GM12878 (cell line): Measurements from ENCODE around the gene KRR1.

Source experiments
- BHLHE40 ChIP-seq, 2 experiments: fragments of 450-650 bp in 1 of 2; IDR thresholded peaks; 2 replicates each; pipeline ENCODE4 v1.6.1; 2011 to 2017; ENCODE audit warnings: low read depth in 2 of 2, borderline replicate concordance in 1 of 2, improper control_type of control experiment in 1 of 2, low read length in 1 of 2, mild to moderate bottlenecking in 1 of 2
- EP300 ChIP-seq, 2 experiments: fragments of 150-350 bp in 1 of 2; IDR thresholded peaks; 2 replicates each; pipeline ENCODE4 v1.6.1; 2011 to 2012; ENCODE audit warnings: low read depth in 2 of 2, low read length in 2 of 2, borderline replicate concordance in 1 of 2, improper control_type of control experiment in 1 of 2, inconsistent platforms in 1 of 2; ENCODE audit not compliant: control insufficient read depth in 1 of 2
- EZH2 ChIP-seq: IDR thresholded peaks from 2 replicates; pipeline ENCODE4 v1.6.1; 2012; ENCODE audit warnings: low read depth, mild to moderate bottlenecking, control low read depth, inconsistent platforms, low read length, borderline replicate concordance; ENCODE audit not compliant: control insufficient read depth
- POLR2A ChIP-seq: IDR thresholded peaks from 2 replicates; pipeline ENCODE4 v1.6.1; 2011; ENCODE audit warnings: low read depth, mild to moderate bottlenecking, low read length
- TAF1 ChIP-seq: IDR thresholded peaks from 2 replicates; pipeline ENCODE4 v1.6.1; 2011; ENCODE audit warnings: mild to moderate bottlenecking, low read depth, low read length, borderline replicate concordance
- ZNF24 ChIP-seq: fragments of 450-650 bp; IDR thresholded peaks from 2 replicates; pipeline ENCODE4 v1.6.1; 2017; ENCODE audit warnings: antibody characterized with exemption, mild to moderate bottlenecking
- TF ChIP-seq, protein P1 (sequence below), 3 experiments: IDR thresholded peaks in 2 of 3; conservative IDR thresholded peaks in 1 of 3; 2 replicates each; pipeline ENCODE4 v1.5.1; 2011; ENCODE audit warnings: low read depth in 3 of 3, low read length in 3 of 3, mild to moderate bottlenecking in 3 of 3, control low read depth in 2 of 3, moderate library complexity in 2 of 3, inconsistent platforms in 1 of 3, mixed read lengths in 1 of 3; ENCODE audit not compliant: control insufficient read depth in 2 of 3, insufficient read depth in 1 of 3; ENCODE audit errors: extremely low read depth in 1 of 3
- TF ChIP-seq, protein P2 (sequence below): fragments of 450-650 bp; formaldehyde crosslinking; IDR thresholded peaks from 2 replicates; pipeline ENCODE4 v1.4.0; 2020; ENCODE audit warnings: mild to moderate bottlenecking, moderate library complexity
- TF ChIP-seq, protein P3 (sequence below): IDR thresholded peaks from 2 replicates; pipeline ENCODE4 v1.6.1; 2012; ENCODE audit warnings: mild to moderate bottlenecking, low read depth, low read length
- TF ChIP-seq, protein P4 (sequence below): fragments of 450-650 bp; IDR thresholded peaks from 2 replicates; pipeline ENCODE4 v1.6.1; 2018; ENCODE audit warnings: mild to moderate bottlenecking, low read depth, moderate library complexity; ENCODE audit not compliant: partially characterized antibody
- TF ChIP-seq, protein P5 (sequence below): fragments of 450-650 bp; IDR thresholded peaks from 2 replicates; pipeline ENCODE4 v1.6.1; 2017; ENCODE audit warnings: mild to moderate bottlenecking, moderate library complexity

DNA sequence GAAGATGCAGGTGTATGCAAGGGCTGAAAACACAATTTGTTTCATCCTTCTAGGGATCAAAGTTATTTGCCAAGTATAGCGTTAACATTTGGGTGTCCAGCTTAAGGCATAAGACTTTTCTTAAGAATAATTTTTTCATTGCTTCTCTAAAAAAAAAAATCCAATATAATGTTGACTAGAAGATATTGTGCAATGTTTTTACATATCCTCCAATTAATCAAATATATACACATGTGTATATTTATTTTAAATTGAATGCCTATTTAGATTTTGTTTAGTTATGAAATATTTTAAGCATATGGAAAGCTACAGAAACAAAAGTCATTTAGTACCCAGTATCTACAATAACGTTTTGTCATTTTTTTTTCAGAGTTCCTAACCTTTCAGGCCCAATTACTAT is 28.5 kb upstream of the KRR1 start:
- TF ChIP-seq EZH2 (no peak), EP300 (IDR thresholded peaks at IDR 0.05; ENCODE audit: borderline replicate concordance in 1 of 2, control insufficient read depth in 1 of 2, low read depth in 2 of 2, low read length in 2 of 2) (no peak), POLR2A (no peak), TAF1 (no peak), BHLHE40 (IDR thresholded peaks at IDR 0.05; ENCODE audit: borderline replicate concordance in 1 of 2, low read depth in 2 of 2, low read length in 1 of 2) (no peak), ZNF24 (no peak)
- TF ChIP-seq, protein P1, sequence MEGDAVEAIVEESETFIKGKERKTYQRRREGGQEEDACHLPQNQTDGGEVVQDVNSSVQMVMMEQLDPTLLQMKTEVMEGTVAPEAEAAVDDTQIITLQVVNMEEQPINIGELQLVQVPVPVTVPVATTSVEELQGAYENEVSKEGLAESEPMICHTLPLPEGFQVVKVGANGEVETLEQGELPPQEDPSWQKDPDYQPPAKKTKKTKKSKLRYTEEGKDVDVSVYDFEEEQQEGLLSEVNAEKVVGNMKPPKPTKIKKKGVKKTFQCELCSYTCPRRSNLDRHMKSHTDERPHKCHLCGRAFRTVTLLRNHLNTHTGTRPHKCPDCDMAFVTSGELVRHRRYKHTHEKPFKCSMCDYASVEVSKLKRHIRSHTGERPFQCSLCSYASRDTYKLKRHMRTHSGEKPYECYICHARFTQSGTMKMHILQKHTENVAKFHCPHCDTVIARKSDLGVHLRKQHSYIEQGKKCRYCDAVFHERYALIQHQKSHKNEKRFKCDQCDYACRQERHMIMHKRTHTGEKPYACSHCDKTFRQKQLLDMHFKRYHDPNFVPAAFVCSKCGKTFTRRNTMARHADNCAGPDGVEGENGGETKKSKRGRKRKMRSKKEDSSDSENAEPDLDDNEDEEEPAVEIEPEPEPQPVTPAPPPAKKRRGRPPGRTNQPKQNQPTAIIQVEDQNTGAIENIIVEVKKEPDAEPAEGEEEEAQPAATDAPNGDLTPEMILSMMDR (IDR thresholded peaks at IDR 0.05 in 2 of 3, conservative IDR thresholded peaks at IDR 0.05 in 1 of 3; ENCODE audit: control insufficient read depth in 2 of 3, extremely low read depth in 1 of 3, insufficient read depth in 1 of 3, low read depth in 3 of 3, low read length in 3 of 3) = no peak
- TF ChIP-seq, protein P2, sequence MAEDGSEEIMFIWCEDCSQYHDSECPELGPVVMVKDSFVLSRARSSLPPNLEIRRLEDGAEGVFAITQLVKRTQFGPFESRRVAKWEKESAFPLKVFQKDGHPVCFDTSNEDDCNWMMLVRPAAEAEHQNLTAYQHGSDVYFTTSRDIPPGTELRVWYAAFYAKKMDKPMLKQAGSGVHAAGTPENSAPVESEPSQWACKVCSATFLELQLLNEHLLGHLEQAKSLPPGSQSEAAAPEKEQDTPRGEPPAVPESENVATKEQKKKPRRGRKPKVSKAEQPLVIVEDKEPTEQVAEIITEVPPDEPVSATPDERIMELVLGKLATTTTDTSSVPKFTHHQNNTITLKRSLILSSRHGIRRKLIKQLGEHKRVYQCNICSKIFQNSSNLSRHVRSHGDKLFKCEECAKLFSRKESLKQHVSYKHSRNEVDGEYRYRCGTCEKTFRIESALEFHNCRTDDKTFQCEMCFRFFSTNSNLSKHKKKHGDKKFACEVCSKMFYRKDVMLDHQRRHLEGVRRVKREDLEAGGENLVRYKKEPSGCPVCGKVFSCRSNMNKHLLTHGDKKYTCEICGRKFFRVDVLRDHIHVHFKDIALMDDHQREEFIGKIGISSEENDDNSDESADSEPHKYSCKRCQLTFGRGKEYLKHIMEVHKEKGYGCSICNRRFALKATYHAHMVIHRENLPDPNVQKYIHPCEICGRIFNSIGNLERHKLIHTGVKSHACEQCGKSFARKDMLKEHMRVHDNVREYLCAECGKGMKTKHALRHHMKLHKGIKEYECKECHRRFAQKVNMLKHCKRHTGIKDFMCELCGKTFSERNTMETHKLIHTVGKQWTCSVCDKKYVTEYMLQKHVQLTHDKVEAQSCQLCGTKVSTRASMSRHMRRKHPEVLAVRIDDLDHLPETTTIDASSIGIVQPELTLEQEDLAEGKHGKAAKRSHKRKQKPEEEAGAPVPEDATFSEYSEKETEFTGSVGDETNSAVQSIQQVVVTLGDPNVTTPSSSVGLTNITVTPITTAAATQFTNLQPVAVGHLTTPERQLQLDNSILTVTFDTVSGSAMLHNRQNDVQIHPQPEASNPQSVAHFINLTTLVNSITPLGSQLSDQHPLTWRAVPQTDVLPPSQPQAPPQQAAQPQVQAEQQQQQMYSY (CRISPR knock-in tag) = no peak
- TF ChIP-seq, protein P3, sequence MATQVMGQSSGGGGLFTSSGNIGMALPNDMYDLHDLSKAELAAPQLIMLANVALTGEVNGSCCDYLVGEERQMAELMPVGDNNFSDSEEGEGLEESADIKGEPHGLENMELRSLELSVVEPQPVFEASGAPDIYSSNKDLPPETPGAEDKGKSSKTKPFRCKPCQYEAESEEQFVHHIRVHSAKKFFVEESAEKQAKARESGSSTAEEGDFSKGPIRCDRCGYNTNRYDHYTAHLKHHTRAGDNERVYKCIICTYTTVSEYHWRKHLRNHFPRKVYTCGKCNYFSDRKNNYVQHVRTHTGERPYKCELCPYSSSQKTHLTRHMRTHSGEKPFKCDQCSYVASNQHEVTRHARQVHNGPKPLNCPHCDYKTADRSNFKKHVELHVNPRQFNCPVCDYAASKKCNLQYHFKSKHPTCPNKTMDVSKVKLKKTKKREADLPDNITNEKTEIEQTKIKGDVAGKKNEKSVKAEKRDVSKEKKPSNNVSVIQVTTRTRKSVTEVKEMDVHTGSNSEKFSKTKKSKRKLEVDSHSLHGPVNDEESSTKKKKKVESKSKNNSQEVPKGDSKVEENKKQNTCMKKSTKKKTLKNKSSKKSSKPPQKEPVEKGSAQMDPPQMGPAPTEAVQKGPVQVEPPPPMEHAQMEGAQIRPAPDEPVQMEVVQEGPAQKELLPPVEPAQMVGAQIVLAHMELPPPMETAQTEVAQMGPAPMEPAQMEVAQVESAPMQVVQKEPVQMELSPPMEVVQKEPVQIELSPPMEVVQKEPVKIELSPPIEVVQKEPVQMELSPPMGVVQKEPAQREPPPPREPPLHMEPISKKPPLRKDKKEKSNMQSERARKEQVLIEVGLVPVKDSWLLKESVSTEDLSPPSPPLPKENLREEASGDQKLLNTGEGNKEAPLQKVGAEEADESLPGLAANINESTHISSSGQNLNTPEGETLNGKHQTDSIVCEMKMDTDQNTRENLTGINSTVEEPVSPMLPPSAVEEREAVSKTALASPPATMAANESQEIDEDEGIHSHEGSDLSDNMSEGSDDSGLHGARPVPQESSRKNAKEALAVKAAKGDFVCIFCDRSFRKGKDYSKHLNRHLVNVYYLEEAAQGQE = no peak
- TF ChIP-seq, protein P4, sequence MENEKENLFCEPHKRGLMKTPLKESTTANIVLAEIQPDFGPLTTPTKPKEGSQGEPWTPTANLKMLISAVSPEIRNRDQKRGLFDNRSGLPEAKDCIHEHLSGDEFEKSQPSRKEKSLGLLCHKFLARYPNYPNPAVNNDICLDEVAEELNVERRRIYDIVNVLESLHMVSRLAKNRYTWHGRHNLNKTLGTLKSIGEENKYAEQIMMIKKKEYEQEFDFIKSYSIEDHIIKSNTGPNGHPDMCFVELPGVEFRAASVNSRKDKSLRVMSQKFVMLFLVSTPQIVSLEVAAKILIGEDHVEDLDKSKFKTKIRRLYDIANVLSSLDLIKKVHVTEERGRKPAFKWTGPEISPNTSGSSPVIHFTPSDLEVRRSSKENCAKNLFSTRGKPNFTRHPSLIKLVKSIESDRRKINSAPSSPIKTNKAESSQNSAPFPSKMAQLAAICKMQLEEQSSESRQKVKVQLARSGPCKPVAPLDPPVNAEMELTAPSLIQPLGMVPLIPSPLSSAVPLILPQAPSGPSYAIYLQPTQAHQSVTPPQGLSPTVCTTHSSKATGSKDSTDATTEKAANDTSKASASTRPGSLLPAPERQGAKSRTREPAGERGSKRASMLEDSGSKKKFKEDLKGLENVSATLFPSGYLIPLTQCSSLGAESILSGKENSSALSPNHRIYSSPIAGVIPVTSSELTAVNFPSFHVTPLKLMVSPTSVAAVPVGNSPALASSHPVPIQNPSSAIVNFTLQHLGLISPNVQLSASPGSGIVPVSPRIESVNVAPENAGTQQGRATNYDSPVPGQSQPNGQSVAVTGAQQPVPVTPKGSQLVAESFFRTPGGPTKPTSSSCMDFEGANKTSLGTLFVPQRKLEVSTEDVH = no peak
- TF ChIP-seq, protein P5, sequence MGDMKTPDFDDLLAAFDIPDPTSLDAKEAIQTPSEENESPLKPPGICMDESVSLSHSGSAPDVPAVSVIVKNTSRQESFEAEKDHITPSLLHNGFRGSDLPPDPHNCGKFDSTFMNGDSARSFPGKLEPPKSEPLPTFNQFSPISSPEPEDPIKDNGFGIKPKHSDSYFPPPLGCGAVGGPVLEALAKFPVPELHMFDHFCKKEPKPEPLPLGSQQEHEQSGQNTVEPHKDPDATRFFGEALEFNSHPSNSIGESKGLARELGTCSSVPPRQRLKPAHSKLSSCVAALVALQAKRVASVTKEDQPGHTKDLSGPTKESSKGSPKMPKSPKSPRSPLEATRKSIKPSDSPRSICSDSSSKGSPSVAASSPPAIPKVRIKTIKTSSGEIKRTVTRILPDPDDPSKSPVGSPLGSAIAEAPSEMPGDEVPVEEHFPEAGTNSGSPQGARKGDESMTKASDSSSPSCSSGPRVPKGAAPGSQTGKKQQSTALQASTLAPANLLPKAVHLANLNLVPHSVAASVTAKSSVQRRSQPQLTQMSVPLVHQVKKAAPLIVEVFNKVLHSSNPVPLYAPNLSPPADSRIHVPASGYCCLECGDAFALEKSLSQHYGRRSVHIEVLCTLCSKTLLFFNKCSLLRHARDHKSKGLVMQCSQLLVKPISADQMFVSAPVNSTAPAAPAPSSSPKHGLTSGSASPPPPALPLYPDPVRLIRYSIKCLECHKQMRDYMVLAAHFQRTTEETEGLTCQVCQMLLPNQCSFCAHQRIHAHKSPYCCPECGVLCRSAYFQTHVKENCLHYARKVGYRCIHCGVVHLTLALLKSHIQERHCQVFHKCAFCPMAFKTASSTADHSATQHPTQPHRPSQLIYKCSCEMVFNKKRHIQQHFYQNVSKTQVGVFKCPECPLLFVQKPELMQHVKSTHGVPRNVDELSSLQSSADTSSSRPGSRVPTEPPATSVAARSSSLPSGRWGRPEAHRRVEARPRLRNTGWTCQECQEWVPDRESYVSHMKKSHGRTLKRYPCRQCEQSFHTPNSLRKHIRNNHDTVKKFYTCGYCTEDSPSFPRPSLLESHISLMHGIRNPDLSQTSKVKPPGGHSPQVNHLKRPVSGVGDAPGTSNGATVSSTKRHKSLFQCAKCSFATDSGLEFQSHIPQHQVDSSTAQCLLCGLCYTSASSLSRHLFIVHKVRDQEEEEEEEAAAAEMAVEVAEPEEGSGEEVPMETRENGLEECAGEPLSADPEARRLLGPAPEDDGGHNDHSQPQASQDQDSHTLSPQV = no peak
